HCT116 (cell line): ENCODE results near the gene APBA1. TPM values are rescaled to one million over a fixed set of nuclear protein-coding genes. Genes with fewer than 3 reads are reported as not detected.

ENCODE experiments used
- ATAC-seq: fragments of 200-7000 bp; cut with Tn5 transposase; 2 replicates; pipeline ENCODE4 v1.9.1; 2020; ENCODE audit warnings: mild to moderate bottlenecking, moderate library complexity
- BruUV-seq: library from RNA; stranded (reverse); fragments of 400-500 nt; replicated peaks from 2 replicates; lab custom pipeline; 2021; lab: Mats Ljungman, UMichigan
- CTCF ChIA-PET: fragments of 300-600 bp; sonication (Branson Sonifier 250); formaldehyde crosslinking; loops from one replicate; lab custom pipeline; 2021; ENCODE audit warnings: antibody characterized with exemption; lab: Charles Lee
- POLR2A ChIA-PET: fragments of 300-600, 350-600 bp; sonication (Branson Sonifier 250); formaldehyde crosslinking; loops from one replicate; lab custom pipeline; 2021; ENCODE audit warnings: antibody characterized with exemption; lab: Charles Lee
- RAD21 ChIA-PET, 2 experiments: fragments of 300-600 bp; sonication (Branson Sonifier 250); formaldehyde crosslinking; loops; one replicate each; lab custom pipeline; 2023; ENCODE audit warnings: low total read pairs in 2 of 2; ENCODE audit not compliant: uncharacterized antibody in 2 of 2, unreplicated experiment in 2 of 2, low non-redundant PET in 1 of 2; lab: Charles Lee
- DNase-seq: peaks from one replicate; pipeline ENCODE4 v3.0.0-alpha.2; 2010; ENCODE audit warnings: low read depth, low spot score
- H2AFZ ChIP-seq: fragments of 200-600 bp; shearing (Covaris generic), sonication (generic); 2 replicates; pipeline ENCODE4 v1.6.1; 2017; ENCODE audit warnings: low read depth, mixed run types, mixed read lengths, antibody characterized with exemption, low read length; ENCODE audit not compliant: poor library complexity, severe bottlenecking
- H3K27ac ChIP-seq: 2 replicates; pipeline ENCODE4 v1.5.1; 2012; ENCODE audit warnings: low read depth, low read length
- H3K27me3 ChIP-seq: fragments of 200-600 bp; sonication (generic); 2 replicates; pipeline ENCODE4 v1.6.1; 2016; ENCODE audit warnings: mixed run types, low read length, mixed read lengths; ENCODE audit not compliant: insufficient read depth
- H3K36me3 ChIP-seq, 2 experiments: fragments of 200-500 bp in 1 of 2; fragments of 200-600 bp in 1 of 2; sonication (Bioruptor generic) in 1 of 2; sonication (generic) in 1 of 2; 2 replicates each; pipeline versions ENCODE4 v1.5.1 to v1.6.1; 2014 to 2016; ENCODE audit warnings: low read length in 2 of 2, inconsistent platforms in 1 of 2, mixed read lengths in 1 of 2, mixed run types in 1 of 2; ENCODE audit not compliant: insufficient read depth in 2 of 2, control insufficient read depth in 1 of 2
- H3K4me1 ChIP-seq, 2 experiments: fragments of 200-600 bp in 1 of 2; sonication (generic) in 1 of 2; 2 replicates each; pipeline versions ENCODE4 v1.5.1 to v1.6.1; 2012 to 2017; ENCODE audit warnings: low read length in 2 of 2, inconsistent platforms in 1 of 2, mild to moderate bottlenecking in 1 of 2, mixed read lengths in 1 of 2, mixed run types in 1 of 2, moderate library complexity in 1 of 2; ENCODE audit not compliant: insufficient read depth in 2 of 2, control insufficient read depth in 1 of 2
- H3K4me2 ChIP-seq: fragments of 200-600 bp; sonication (generic); 2 replicates; pipeline ENCODE4 v1.6.1; 2017; ENCODE audit warnings: mixed run types, low read length, mixed read lengths
- H3K4me3 ChIP-seq, 2 experiments: fragments of 200-600 bp in 1 of 2; sonication (generic) in 1 of 2; replicated peaks in 1 of 2; 2 replicates each; pipeline ENCODE4 v1.5.1; 2011 to 2016; ENCODE audit warnings: low read length in 2 of 2, control low read depth in 1 of 2, low read depth in 1 of 2, mild to moderate bottlenecking in 1 of 2, mixed read lengths in 1 of 2, mixed run types in 1 of 2
- H3K79me2 ChIP-seq: fragments of 200-600 bp; sonication (generic); 2 replicates; pipeline ENCODE4 v1.6.1; 2017; ENCODE audit warnings: mild to moderate bottlenecking, mixed run types, low read length, moderate library complexity, mixed read lengths; ENCODE audit not compliant: insufficient read depth
- H3K9ac ChIP-seq: fragments of 200-600 bp; sonication (generic); 2 replicates; pipeline ENCODE4 v1.6.1; 2016; ENCODE audit warnings: low read length, mixed read lengths
- H3K9me2 ChIP-seq: fragments of 200-600 bp; sonication (generic), shearing (Covaris generic); 2 replicates; pipeline ENCODE4 v1.6.1; 2017; ENCODE audit warnings: mixed run types, mild to moderate bottlenecking, moderate library complexity; ENCODE audit not compliant: insufficient read depth
- H3K9me3 ChIP-seq, 2 experiments: fragments of 200-500 bp in 1 of 2; fragments of 200-600 bp in 1 of 2; sonication (Bioruptor generic) in 1 of 2; sonication (generic) in 1 of 2; 2 replicates each; pipeline ENCODE4 v1.6.1; 2014 to 2017; ENCODE audit warnings: low read length in 2 of 2, mixed read lengths in 2 of 2, inconsistent platforms in 1 of 2, low read depth in 1 of 2, mild to moderate bottlenecking in 1 of 2, mixed run types in 1 of 2, moderate library complexity in 1 of 2; ENCODE audit not compliant: control insufficient read depth in 1 of 2, insufficient read depth in 1 of 2
- H4K20me1 ChIP-seq: fragments of 200-600 bp; sonication (generic), shearing (Covaris generic); 2 replicates; pipeline ENCODE4 v1.6.1; 2017; ENCODE audit warnings: mixed run types, mild to moderate bottlenecking, moderate library complexity; ENCODE audit not compliant: insufficient read depth
- ATF3 ChIP-seq: IDR thresholded peaks from 2 replicates; pipeline ENCODE4 v1.6.1; 2012
- CEBPB ChIP-seq: IDR thresholded peaks from 2 replicates; pipeline ENCODE4 v1.6.1; 2012; ENCODE audit warnings: low read depth
- EGR1 ChIP-seq: IDR thresholded peaks from 2 replicates; pipeline ENCODE4 v1.6.1; 2012; ENCODE audit warnings: low read depth
- ELF1 ChIP-seq: IDR thresholded peaks from 2 replicates; pipeline ENCODE4 v1.6.1; 2012; ENCODE audit warnings: low read depth, borderline replicate concordance
- EZH2 ChIP-seq: fragments of 200-600 bp; sonication (generic); IDR thresholded peaks from 2 replicates; pipeline ENCODE4 v1.6.1; 2017; ENCODE audit warnings: antibody characterized with exemption, mixed run types
- EZH2phosphoT487 ChIP-seq: fragments of 200-600 bp; IDR thresholded peaks from 2 replicates; pipeline ENCODE4 v1.6.1; 2018; ENCODE audit warnings: antibody characterized with exemption, borderline replicate concordance
- FOSL1 ChIP-seq: IDR thresholded peaks from 2 replicates; pipeline ENCODE4 v1.6.1; 2012; ENCODE audit warnings: low read depth
- MAX ChIP-seq: IDR thresholded peaks from 2 replicates; pipeline ENCODE4 v1.6.1; 2012
- POLR2A ChIP-seq: IDR thresholded peaks from 2 replicates; pipeline ENCODE4 v1.7.0; 2011; ENCODE audit warnings: borderline replicate concordance; ENCODE audit not compliant: insufficient read depth, insufficient read length; ENCODE audit errors: extremely low read depth
- POLR2AphosphoS5 ChIP-seq: IDR thresholded peaks from 2 replicates; pipeline ENCODE4 v1.6.1; 2011; ENCODE audit warnings: mild to moderate bottlenecking, low read depth, low read length, moderate library complexity
- REST ChIP-seq: IDR thresholded peaks from 2 replicates; pipeline ENCODE4 v1.6.1; 2012; ENCODE audit warnings: low read depth
- SP1 ChIP-seq: IDR thresholded peaks from 2 replicates; pipeline ENCODE4 v1.6.1; 2012; ENCODE audit warnings: low read depth
- SRF ChIP-seq: IDR thresholded peaks from 2 replicates; pipeline ENCODE4 v1.6.1; 2012; ENCODE audit warnings: low read depth
- TCF7L2 ChIP-seq: IDR thresholded peaks from 2 replicates; pipeline ENCODE4 v1.7.0; 2011; ENCODE audit warnings: borderline replicate concordance, inconsistent platforms; ENCODE audit not compliant: insufficient read depth, insufficient read length; ENCODE audit errors: extremely low read depth
- ZBTB33 ChIP-seq: IDR thresholded peaks from 2 replicates; pipeline ENCODE4 v1.6.1; 2011; ENCODE audit warnings: mild to moderate bottlenecking, low read length, moderate library complexity; ENCODE audit not compliant: insufficient replicate concordance; ENCODE audit errors: extremely low read depth
- ZNF274 ChIP-seq: fragments of 200-500 bp; sonication (Bioruptor generic); IDR thresholded peaks from 2 replicates; pipeline ENCODE4 v1.6.1; 2014; ENCODE audit warnings: mild to moderate bottlenecking, low read depth, low read length, inconsistent platforms
- intact Hi-C: fragments of 100-400 bp; cut with micrococcal nuclease; formaldehyde crosslinking; loops from 2 replicates; pipeline ENCODE4 v1.10.0; 2022
- total RNA-seq: library from RNA; stranded (reverse); gene quantifications from one replicate; pipeline ENCODE4 v1.2.1, GENCODE V29; 2021; ENCODE audit not compliant: unreplicated experiment

APBA1 gene
- total RNA-seq, 1 experiment from 2014 or later: 0.20 TPM

GRCh38 chr9:69621730-69622460 lies 50.3 kb downstream of the APBA1 start (continued):
- no peak for TF ChIP-seq EZH2
- no peak for TF ChIP-seq ZNF274
- no peak for TF ChIP-seq REST
- no peak for TF ChIP-seq ZBTB33
- TF ChIP-seq FOSL1: no peak

- ATAC-seq: no peak
- POLR2A ChIA-PET: no interaction called here
- H3K27me3 ChIP-seq: peaks cover 29% of the 10 kb centered on the region
- H3K4me1 ChIP-seq: no peaks in the 10 kb centered on the region
- H3K27ac ChIP-seq: no peak overlapping the region
- H3K9me3 ChIP-seq: no peaks in the 10 kb centered on the region
- no peaks in the 10 kb centered on the region for H3K79me2 ChIP-seq
- DNase-seq: no peak
- H3K9me2 ChIP-seq: no peaks in the 10 kb centered on the region
- H3K4me2 ChIP-seq: no peak overlapping the region
- intact Hi-C loops: no loop called here
- CTCF ChIA-PET: no interaction called here
- H2AFZ ChIP-seq: no peak overlapping the region
- RAD21 ChIA-PET: no interaction called here
- TF ChIP-seq SRF (no peak), EZH2 (no peak), ELF1 (no peak), SP1 (no peak), TCF7L2 (no peak), CEBPB (no peak), ATF3 (no peak), MAX (no peak), POLR2A (no peak), EZH2phosphoT487 (no peak), ZNF274 (no peak), FOSL1 (no peak), EGR1 (no peak), ZBTB33 (no peak), POLR2AphosphoS5 (no peak)
- H3K36me3 ChIP-seq: no peaks in the 10 kb centered on the region
- no peaks in the 10 kb centered on the region for H4K20me1 ChIP-seq
- BruUV-seq: no TSS peak
- H3K9ac ChIP-seq: no peak overlapping the region
- no peak overlapping the region for H3K4me3 ChIP-seq
These were observed 51.4 kb downstream of the APBA1 start for GRCh38 chr9:69620731-69621130.
